ENCODE results near the gene PRXL2B. TPM values are rescaled to one million over a fixed set of nuclear protein-coding genes. Genes with fewer than 3 reads are reported as not detected.
A peak's percentile ranks its signal among the peaks of the same experiment; 100 is the strongest.

PRXL2B gene
- total RNA-seq, 3 donors from 2014 or later, result 33.8 to 42.3 (median 40.8) TPM

- Mint-ChIP-seq H3K27me3 (ENCODE audit: low read depth) (peaks cover under 1% of the 10 kb centered on the region), H3K4me1 (ENCODE audit: low read depth) (peaks cover 5% of the 10 kb centered on the region), H3K4me3 (peak overlapping the region; percentile 49), H3K9me3 (no peaks in the 10 kb centered on the region), H3K36me3 (ENCODE audit: insufficient read depth) (no peaks in the 10 kb centered on the region)
- ATAC-seq (peak; percentile 14 to 19), DNase-seq (no peak)
These were observed 6.1 kb downstream of the PRXL2B start for GRCh38 chr1:2592672-2593071.

- Mint-ChIP-seq H3K36me3 (ENCODE audit: insufficient read depth) (no peaks in the 10 kb centered on the region), H3K4me1 (ENCODE audit: low read depth) (peaks cover 3% of the 10 kb centered on the region), H3K4me3 (no peak overlapping the region), H3K9me3 (no peaks in the 10 kb centered on the region), H3K27me3 (ENCODE audit: low read depth) (peaks cover 3% of the 10 kb centered on the region)
- DNase-seq (no peak), ATAC-seq (no peak)
These were observed 6.8 kb downstream of the PRXL2B start for GRCh38 chr1:2593251-2593878.

- Mint-ChIP-seq H3K4me1 (ENCODE audit: low read depth) (peaks cover 3% of the 10 kb centered on the region), H3K27me3 (ENCODE audit: low read depth) (peaks cover 3% of the 10 kb centered on the region), H3K4me3 (no peak overlapping the region), H3K9me3 (peaks cover 4% of the 10 kb centered on the region), H3K36me3 (ENCODE audit: insufficient read depth) (no peaks in the 10 kb centered on the region)
- ATAC-seq (no peak), DNase-seq (no peak)
These were observed 7.5 kb downstream of the PRXL2B start for GRCh38 chr1:2594001-2594640.

GRCh38 chr1:2594641-2595131 lies 8.1 kb downstream of the PRXL2B start:
- Mint-ChIP-seq H3K9me3 (peaks cover 4% of the 10 kb centered on the region), H3K27me3 (ENCODE audit: low read depth) (peaks cover 3% of the 10 kb centered on the region), H3K36me3 (ENCODE audit: insufficient read depth) (no peaks in the 10 kb centered on the region), H3K4me1 (ENCODE audit: low read depth) (peaks cover 3% of the 10 kb centered on the region), H3K4me3 (no peak overlapping the region)
- DNase-seq, result peak; percentile 3
- ATAC-seq, result no peak

- H3K9me3 Mint-ChIP-seq, result peaks cover 4% of the 10 kb centered on the region
- ATAC-seq (no peak), DNase-seq (peak; percentile 4)
- H3K27me3 Mint-ChIP-seq (ENCODE audit: low read depth), result peaks cover 3% of the 10 kb centered on the region
- no peaks in the 10 kb centered on the region for H3K36me3 Mint-ChIP-seq (ENCODE audit: insufficient read depth)
- peaks cover 3% of the 10 kb centered on the region for H3K4me1 Mint-ChIP-seq (ENCODE audit: low read depth)
- H3K4me3 Mint-ChIP-seq, result no peak overlapping the region
These were observed 8.8 kb downstream of the PRXL2B start for GRCh38 chr1:2595261-2595811.

GRCh38 chr1:2595812-2596529 lies 9.4 kb downstream of the PRXL2B start:
- H3K36me3 Mint-ChIP-seq (ENCODE audit: insufficient read depth), result no peaks in the 10 kb centered on the region
- ATAC-seq (no peak), DNase-seq (no peak)
- peaks cover 3% of the 10 kb centered on the region for H3K4me1 Mint-ChIP-seq (ENCODE audit: low read depth)
- H3K9me3 Mint-ChIP-seq, result peaks cover 4% of the 10 kb centered on the region
- peaks cover 3% of the 10 kb centered on the region for H3K27me3 Mint-ChIP-seq (ENCODE audit: low read depth)
- no peak overlapping the region for H3K4me3 Mint-ChIP-seq

GRCh38 chr1:2596530-2597333 lies 10.2 kb downstream of the PRXL2B start:
- DNase-seq (no peak), ATAC-seq (no peak)
- Mint-ChIP-seq H3K4me3 (no peak overlapping the region), H3K27me3 (ENCODE audit: low read depth) (peaks cover 3% of the 10 kb centered on the region), H3K36me3 (ENCODE audit: insufficient read depth) (no peaks in the 10 kb centered on the region), H3K4me1 (ENCODE audit: low read depth) (peaks cover 3% of the 10 kb centered on the region), H3K9me3 (peaks cover 4% of the 10 kb centered on the region)

- H3K27me3 Mint-ChIP-seq (ENCODE audit: low read depth), result peaks cover 6% of the 10 kb centered on the region
- H3K36me3 Mint-ChIP-seq (ENCODE audit: insufficient read depth), result no peaks in the 10 kb centered on the region
- ATAC-seq (no peak), DNase-seq (peak; percentile 4)
- H3K4me3 Mint-ChIP-seq, result no peak overlapping the region
- peaks cover 4% of the 10 kb centered on the region for H3K9me3 Mint-ChIP-seq
- H3K4me1 Mint-ChIP-seq (ENCODE audit: low read depth), result peaks cover 2% of the 10 kb centered on the region
These were observed 11.1 kb downstream of the PRXL2B start for GRCh38 chr1:2597441-2598328.

- H3K4me3 Mint-ChIP-seq, result no peak overlapping the region
- no peaks in the 10 kb centered on the region for H3K4me1 Mint-ChIP-seq (ENCODE audit: low read depth)
- ATAC-seq, result no peak
- H3K27me3 Mint-ChIP-seq (ENCODE audit: low read depth), result peaks cover 6% of the 10 kb centered on the region
- no peak for DNase-seq
- peaks cover 4% of the 10 kb centered on the region for H3K9me3 Mint-ChIP-seq
- H3K36me3 Mint-ChIP-seq (ENCODE audit: insufficient read depth), result no peaks in the 10 kb centered on the region
These were observed 11.9 kb downstream of the PRXL2B start for GRCh38 chr1:2598329-2598931.

- H3K27me3 Mint-ChIP-seq (ENCODE audit: low read depth), result peaks cover 6% of the 10 kb centered on the region
- DNase-seq, result no peak
- ATAC-seq, result no peak
These were observed 15.2 kb downstream of the PRXL2B start for GRCh38 chr1:2601721-2602303.

GRCh38 chr1:2602311-2602835 lies 15.8 kb downstream of the PRXL2B start:
- ATAC-seq (no peak), DNase-seq (no peak)
- Mint-ChIP-seq H3K27me3 (ENCODE audit: low read depth) (peaks cover 6% of the 10 kb centered on the region), H3K4me3 (no peak overlapping the region), H3K4me1 (ENCODE audit: low read depth) (no peaks in the 10 kb centered on the region), H3K9me3 (peaks cover 4% of the 10 kb centered on the region), H3K36me3 (ENCODE audit: insufficient read depth) (no peaks in the 10 kb centered on the region)

More at GRCh38 chr1:2601721-2602303, 15.2 kb downstream of the PRXL2B start:
- H3K36me3 Mint-ChIP-seq (ENCODE audit: insufficient read depth), result no peaks in the 10 kb centered on the region
- H3K9me3 Mint-ChIP-seq, result peaks cover 4% of the 10 kb centered on the region
- no peaks in the 10 kb centered on the region for H3K4me1 Mint-ChIP-seq (ENCODE audit: low read depth)
- H3K4me3 Mint-ChIP-seq, result no peak overlapping the region

- H3K9me3 Mint-ChIP-seq, result peaks cover 4% of the 10 kb centered on the region
- H3K36me3 Mint-ChIP-seq (ENCODE audit: insufficient read depth), result no peaks in the 10 kb centered on the region
- no peak for ATAC-seq
- H3K4me1 Mint-ChIP-seq (ENCODE audit: low read depth), result no peaks in the 10 kb centered on the region
- H3K4me3 Mint-ChIP-seq, result no peak overlapping the region
- peaks cover 3% of the 10 kb centered on the region for H3K27me3 Mint-ChIP-seq (ENCODE audit: low read depth)
- no peak for DNase-seq
These were observed 16.4 kb downstream of the PRXL2B start for GRCh38 chr1:2602866-2603520.

Data from activated T-cell treated with anti-CD3 and anti-CD28 coated beads, Interleukin-2, amount 50 U/mL, for 4 hours (primary cell).